HG03064 (cell line): ENCODE results near the gene PODXL.
"Not testable (repeated sequence)": the region's sequence is repeated elsewhere in the genome, so short reads cannot be mapped to it uniquely, and the experiment has no call there.

Experiments used
- ATAC-seq: cut with Tn5 transposase; IDR thresholded peaks from one replicate; pipeline ENCODE4 v1.9.1; 2021; ENCODE audit warnings: low read depth; ENCODE audit not compliant: unreplicated experiment

Gene PODXL

GRCh38 chr7:131538813-131539179 lies 17.6 kb downstream of the PODXL start:
- no peak for ATAC-seq

GRCh38 chr7:131538071-131538812 lies 18.2 kb downstream of the PODXL start:
- no peak for ATAC-seq

- no peak for ATAC-seq
Observed at GRCh38 chr7:131537571-131537978, 18.9 kb downstream of the PODXL start.

DNA sequence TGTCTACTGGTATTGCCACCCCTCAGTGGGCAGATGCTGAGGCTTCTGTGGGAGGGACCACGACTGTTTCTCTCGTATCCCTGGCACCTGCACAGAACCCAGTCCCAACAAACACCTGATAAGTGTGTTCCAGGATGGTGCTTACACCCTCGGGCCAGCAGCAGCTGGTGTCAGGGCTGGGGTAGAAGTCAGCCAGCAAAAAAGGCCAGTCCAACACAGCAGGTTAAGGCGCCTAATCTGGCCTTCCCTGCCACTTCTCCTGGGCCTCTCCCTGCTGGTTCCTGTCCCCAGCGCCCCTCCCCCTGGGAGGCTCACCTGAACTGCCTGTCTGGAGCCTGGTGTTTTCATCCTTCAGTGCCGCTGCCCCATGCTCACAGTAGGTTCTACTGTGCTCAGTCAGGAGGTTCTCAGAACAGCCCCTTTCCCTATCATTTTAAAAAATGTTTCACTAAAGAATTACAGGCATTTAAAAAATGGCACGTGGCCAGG lies 20.0 kb downstream of the PODXL start:
- ATAC-seq = no peak

DNA sequence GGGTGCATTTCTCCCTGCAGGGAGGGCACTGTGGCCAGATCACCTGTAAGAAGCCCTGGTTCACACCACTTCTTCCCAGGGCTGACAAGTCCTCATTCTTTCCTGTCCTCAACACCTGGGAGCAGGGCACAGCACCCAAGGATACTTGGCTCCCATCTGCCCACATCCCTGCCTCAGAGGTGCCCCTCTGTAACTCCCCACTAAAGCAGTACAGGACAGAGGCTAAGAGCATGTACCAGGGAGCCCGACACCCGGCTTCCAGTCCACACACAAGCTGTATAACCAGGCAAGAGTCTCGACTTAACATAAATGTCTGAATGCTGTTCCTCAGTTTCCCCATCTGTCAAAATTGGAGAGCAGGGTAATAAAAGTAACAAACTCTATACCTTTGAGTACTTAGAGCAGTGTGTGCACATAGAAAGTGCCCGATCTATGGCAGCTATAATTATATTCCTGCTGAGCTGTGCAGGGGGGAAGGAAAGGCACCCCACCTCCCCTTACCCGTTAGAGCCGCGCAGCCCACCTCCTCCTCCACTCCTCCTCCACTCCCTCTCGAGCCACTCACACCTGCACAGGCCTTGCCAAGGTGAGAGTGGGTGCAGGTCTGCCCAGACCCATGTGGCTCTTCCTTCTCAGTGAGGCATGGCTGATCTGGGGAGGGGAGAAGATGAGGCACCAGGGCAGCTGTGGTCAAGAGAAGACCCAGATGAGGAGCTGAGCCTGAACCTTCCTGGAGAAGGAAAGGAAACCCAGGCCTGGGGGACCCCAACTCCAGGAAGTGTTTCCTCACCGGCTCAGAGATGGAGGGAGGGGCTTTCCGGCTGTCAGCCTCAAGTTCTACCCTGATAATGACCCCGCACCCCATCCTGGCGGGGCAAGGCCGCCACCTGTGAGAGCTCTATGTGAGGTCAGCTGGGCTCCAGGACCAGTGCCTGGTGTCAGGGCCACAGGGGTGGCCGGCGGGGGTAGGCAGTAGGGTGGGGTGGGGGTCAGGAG lies 22.6 kb downstream of the PODXL start:
- no peak for ATAC-seq

DNA sequence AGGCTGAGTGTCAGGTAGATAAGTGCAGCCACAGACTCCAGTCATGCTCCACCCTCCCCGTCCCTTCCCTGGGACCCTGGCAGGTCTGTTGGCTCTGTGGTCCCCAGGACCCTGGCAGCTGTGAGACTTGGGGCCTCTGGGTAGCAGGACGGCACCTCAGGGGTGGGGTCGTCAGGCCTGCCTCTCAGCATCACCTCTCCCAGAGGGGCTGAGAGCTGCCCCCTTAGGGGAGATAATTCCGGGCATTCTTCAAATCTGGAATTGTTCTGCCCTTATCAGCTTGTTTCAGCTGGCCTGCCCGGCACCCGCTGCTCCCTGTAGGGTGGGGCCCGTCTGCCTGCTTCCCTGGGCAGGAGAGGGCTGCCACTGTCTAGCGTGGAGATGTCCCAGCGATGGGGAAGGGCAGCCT lies 23.3 kb downstream of the PODXL start:
- no peak for ATAC-seq

DNA sequence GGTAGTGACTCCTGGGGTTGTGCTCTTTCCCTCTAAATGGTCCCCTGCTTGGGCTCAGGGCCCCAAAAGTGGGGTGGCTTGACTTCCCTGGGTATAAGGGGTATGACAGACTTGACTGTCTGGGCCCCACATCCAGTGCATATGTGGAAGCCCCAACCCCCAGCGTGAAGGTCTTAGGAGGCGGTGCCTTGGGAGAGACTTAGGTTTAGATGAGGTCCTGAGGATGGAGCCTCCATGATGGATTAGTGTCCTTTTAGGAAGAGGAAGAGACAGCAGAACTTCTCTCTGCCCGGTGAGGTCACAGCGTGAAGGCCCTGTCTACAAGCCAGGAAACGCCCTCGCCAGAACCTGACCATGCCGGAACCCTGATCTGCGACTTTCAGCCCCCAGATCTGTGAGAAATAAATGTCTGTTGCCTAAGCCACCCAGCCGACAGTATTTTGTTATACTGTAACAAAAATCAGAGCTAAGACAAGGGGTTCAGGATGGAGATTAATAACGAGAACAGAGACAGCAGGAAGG lies 23.8 kb downstream of the PODXL start:
- ATAC-seq = no peak

DNA sequence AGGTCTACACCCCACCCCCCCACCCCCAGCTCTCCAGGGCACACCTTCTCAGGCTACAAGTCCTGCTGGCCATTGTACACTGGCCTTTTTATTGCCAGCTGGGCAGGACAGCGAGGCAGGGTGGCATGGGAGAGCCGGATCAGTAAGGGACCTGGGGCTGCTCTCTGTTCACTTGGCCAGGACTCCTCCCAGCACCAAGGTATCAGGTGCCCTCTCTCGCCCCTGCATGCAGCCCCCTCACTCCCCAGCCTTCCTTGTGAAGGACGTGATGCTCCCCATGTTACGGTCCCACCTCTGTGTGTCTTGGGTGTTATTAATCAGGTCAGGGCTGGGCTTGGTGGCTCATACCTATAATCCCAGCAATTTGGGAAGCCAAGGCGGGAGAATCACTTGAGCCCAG lies 26.3 kb downstream of the PODXL start:
- no peak for ATAC-seq

GRCh38 chr7:131529617-131530016 lies 26.8 kb downstream of the PODXL start:
- ATAC-seq = no peak

DNA sequence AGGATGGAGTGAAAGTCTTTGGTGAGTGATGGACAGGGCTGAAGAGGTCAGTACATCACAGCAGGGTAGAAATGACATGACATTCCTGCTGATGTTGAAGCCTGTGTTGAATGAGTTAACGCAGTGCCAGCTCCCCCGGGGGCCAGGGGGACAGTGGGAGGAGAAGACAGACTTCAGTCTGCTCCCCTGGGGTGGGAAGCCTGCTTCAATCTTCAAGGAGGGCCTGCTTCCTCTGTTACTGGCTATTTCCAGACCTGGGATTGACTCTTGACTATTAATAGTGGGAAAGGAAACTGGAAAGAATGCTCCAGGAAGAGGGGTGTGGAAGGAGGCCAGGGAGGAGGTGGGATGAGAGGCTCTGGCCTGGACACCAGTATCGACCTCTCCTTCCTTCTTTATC lies 27.2 kb downstream of the PODXL start:
- ATAC-seq = no peak

GRCh38 chr7:131527456-131527855 lies 29.0 kb downstream of the PODXL start:
- no peak for ATAC-seq

- no peak for ATAC-seq
Observed at GRCh38 chr7:131525820-131526219, 30.6 kb downstream of the PODXL start.

DNA sequence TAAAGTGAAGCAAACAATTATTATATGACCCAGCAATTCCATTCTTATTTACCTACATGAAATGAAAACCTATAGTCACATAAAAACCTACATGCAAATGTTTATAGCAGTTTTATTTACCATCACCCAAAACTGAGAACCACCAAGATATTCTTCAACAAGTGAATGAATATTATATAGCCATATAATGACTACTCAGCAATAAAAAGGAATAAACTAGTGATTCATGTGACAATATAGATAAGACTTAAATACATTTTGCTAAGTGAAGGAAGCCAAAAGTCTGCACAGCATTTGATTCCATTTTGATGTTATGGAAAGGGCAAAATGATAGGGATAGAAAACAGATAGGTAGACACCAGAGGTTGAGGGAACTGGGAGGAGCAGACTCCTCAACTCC lies 31.7 kb downstream of the PODXL start:
- ATAC-seq = no peak

GRCh38 chr7:131524115-131524514 lies 32.3 kb downstream of the PODXL start:
- no peak for ATAC-seq

GRCh38 chr7:131522325-131522930 lies 34.0 kb downstream of the PODXL start:
- peak; percentile 59 for ATAC-seq

DNA sequence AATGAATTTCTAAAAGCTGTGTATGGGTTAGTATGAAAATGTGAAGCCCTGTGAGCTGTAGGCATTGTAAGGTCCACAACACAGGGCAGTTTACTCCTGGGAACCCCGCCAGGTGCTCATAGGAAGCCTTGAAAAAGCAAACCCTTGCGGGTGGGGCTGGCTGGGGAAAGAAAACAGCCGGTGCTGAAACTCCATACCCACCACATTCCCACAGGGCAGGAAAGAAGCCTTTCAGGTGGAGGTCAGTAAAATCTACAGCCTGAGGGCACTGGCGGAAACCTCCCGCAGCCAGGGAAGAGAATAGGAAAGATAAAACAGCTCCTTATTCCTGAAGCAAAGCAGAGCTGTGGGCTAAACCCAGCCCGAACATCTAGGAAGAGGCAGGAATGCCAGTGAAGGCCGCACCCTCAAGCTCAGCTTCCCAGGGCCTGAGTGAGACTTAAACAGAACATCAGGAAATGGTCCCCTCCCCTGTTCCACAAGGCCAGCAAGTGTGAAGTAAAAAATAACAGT lies 34.7 kb downstream of the PODXL start:
- no peak for ATAC-seq

- no peak for ATAC-seq
Observed at GRCh38 chr7:131518626-131519025, 37.8 kb downstream of the PODXL start.

DNA sequence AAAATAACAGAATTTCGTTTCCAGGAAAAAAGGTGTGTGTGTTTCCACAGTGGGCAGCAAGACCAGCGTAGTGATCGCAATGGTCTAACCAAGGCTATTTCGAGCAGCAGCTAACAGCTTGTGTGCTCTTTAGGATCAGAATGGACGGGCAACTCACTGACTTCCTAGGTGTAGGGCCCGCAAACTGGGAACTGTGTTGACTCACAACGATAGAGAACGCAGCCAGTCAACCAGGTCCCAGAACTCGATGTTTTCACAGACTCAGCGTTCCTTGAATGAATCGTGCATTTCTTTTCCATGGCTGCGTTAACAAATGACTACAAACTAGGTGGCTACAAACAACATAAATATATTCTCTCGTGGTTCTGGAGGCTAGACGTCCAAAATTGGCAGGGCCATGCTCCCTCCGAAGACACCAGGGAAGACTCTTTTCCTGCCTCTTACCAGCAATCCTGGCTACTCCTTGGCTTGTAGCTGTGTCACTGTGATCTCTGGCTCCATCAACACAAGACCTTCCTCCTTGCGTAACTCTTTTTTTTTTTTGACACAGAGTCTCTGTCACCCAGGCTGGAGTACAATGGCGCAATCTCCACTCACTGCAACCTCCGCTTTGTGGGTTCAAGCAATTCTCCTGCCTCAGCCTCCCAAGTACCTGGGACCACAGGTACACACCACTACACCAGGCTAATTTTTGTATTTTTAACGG lies 39.1 kb downstream of the PODXL start:
- no peak for ATAC-seq

DNA sequence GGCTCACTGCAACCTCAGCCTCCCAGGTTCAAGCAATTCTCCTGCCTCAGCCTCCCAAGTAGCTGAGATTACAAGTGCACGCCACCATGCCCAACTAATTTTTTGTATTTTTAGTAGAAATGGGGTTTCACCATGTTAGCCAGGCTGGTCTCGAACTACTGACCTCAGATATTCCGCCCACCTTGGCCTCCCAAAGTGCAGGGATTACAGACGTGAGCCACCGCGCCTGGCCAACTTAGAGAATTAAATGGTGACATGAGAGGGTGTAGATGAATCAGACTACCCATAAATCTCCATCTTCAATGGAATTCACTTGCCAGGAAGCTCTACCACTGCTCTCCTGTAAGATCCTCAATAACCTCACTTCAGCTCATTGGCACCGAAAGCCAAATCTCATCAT lies 41.0 kb downstream of the PODXL start:
- not testable (repeated sequence) for ATAC-seq
